HepG2 (cell line): ENCODE measurements around the gene COMP. TPM values are rescaled to one million over a fixed set of nuclear protein-coding genes. Genes with fewer than 3 reads are reported as not detected.

Experiments
- ARNT ChIP-seq: fragments of 450-650 bp; IDR thresholded peaks from 2 replicates; pipeline ENCODE4 v1.6.1; 2017
- DNMT3B ChIP-seq: conservative IDR thresholded peaks from 2 replicates; pipeline ENCODE4 v1.6.1; 2016; ENCODE audit warnings: missing biosample characterization, control low read depth
- FOXC1 ChIP-seq: sonication (generic); formaldehyde crosslinking; IDR thresholded peaks from 2 replicates; pipeline ENCODE4 v1.8.0; 2022; ENCODE audit warnings: mild to moderate bottlenecking, missing genetic modification reagents, borderline replicate concordance
- FOXJ3 ChIP-seq: sonication (generic); formaldehyde crosslinking; IDR thresholded peaks from 2 replicates; pipeline ENCODE4 v1.4.0; 2020; ENCODE audit warnings: missing genetic modification reagents, mild to moderate bottlenecking, borderline replicate concordance
- IRF2 ChIP-seq: IDR thresholded peaks from 2 replicates; pipeline ENCODE4 v1.6.1; 2018; ENCODE audit warnings: missing genetic modification reagents, missing compliant biosample characterization
- PCBP2 ChIP-seq: fragments of 200-400 bp; formaldehyde crosslinking; optimal IDR thresholded peaks from 2 replicates; pipeline ENCODE3; 2018; ENCODE audit warnings: low read length, low read depth; ENCODE audit not compliant: poor library complexity, severe bottlenecking
- SALL2 ChIP-seq: sonication (generic); formaldehyde crosslinking; IDR thresholded peaks from 2 replicates; pipeline ENCODE4 v1.8.1; 2023; ENCODE audit warnings: mild to moderate bottlenecking, missing genetic modification reagents, inconsistent platforms
- SMYD3 ChIP-seq: sonication (generic); formaldehyde crosslinking; IDR thresholded peaks from 2 replicates; pipeline ENCODE4 v1.8.1; 2023; ENCODE audit warnings: mild to moderate bottlenecking, missing genetic modification reagents
- THYN1 ChIP-seq: sonication (generic); formaldehyde crosslinking; IDR thresholded peaks from 2 replicates; pipeline ENCODE4 v1.8.1; 2023; ENCODE audit warnings: low read depth, mild to moderate bottlenecking, moderate library complexity, missing genetic modification reagents, borderline replicate concordance
- ZNF24 ChIP-seq: fragments of 450-650 bp; IDR thresholded peaks from 2 replicates; pipeline ENCODE4 v1.6.1; 2017; ENCODE audit warnings: antibody characterized with exemption, mild to moderate bottlenecking
- ZNF317 ChIP-seq: sonication (generic); formaldehyde crosslinking; IDR thresholded peaks from 2 replicates; pipeline ENCODE4 v1.5.0; 2020; ENCODE audit warnings: mild to moderate bottlenecking, missing genetic modification reagents
- ZNF430 ChIP-seq: sonication (generic); formaldehyde crosslinking; IDR thresholded peaks from 2 replicates; pipeline ENCODE4 v1.9.0; 2021; ENCODE audit warnings: mild to moderate bottlenecking, missing genetic modification reagents
- ZNF678 ChIP-seq: sonication (generic); formaldehyde crosslinking; IDR thresholded peaks from 2 replicates; pipeline ENCODE4 v1.4.0; 2020; ENCODE audit warnings: mild to moderate bottlenecking, missing genetic modification reagents
- ZSCAN30 ChIP-seq: sonication (generic); formaldehyde crosslinking; IDR thresholded peaks from 2 replicates; pipeline ENCODE4 v1.5.0; 2020; ENCODE audit warnings: mild to moderate bottlenecking, missing genetic modification reagents
- polyA plus RNA-seq, 8 experiments: library from polyadenylated mRNA; depleted of rRNA in 3 of 8; stranded (reverse) in 7 of 8; unstranded in 1 of 8; fragments of >200 nt; fragmentation: Illumina TruSeq in 4 of 8; extraction: Trizol in 4 of 8; gene quantifications; 2 replicates each; pipeline versions ENCODE4 v1.2.1 to v1.2.3, GENCODE V29; 2011 to 2016; ENCODE audit warnings: low read depth in 4 of 8, missing spikeins in 1 of 8, mixed read lengths in 1 of 8; ENCODE audit not compliant: insufficient read depth in 1 of 8
- total RNA-seq, 5 experiments: library from RNA; depleted of rRNA; stranded (reverse); fragments of >200 nt; fragmentation: Illumina TruSeq; extraction: Trizol; gene quantifications; 2 replicates each; pipeline ENCODE4 v1.2.3, GENCODE V29; 2016; ENCODE audit warnings: low read depth in 1 of 5
- TF ChIP-seq, protein P1 (sequence below): IDR thresholded peaks from 2 replicates; pipeline ENCODE4 v1.6.1; 2016; ENCODE audit warnings: control low read depth
- TF ChIP-seq, protein P2 (sequence below): sonication (generic); formaldehyde crosslinking; IDR thresholded peaks from 2 replicates; pipeline ENCODE4 v1.5.0; 2020; ENCODE audit warnings: missing genetic modification reagents, mild to moderate bottlenecking, borderline replicate concordance
- TF ChIP-seq, protein P3 (sequence below): sonication (generic); formaldehyde crosslinking; conservative IDR thresholded peaks from 2 replicates; pipeline ENCODE4 v1.4.0; 2020; ENCODE audit warnings: missing genetic modification reagents
- TF ChIP-seq, protein P4 (sequence below): IDR thresholded peaks from 2 replicates; pipeline ENCODE4 v1.6.1; 2016; ENCODE audit warnings: low read depth, missing genetic modification reagents, missing compliant biosample characterization
- TF ChIP-seq, protein P5 (sequence below): IDR thresholded peaks from 2 replicates; pipeline ENCODE4 v1.6.1; 2016; ENCODE audit warnings: missing compliant biosample characterization, missing genetic modification reagents, borderline replicate concordance

The COMP gene
- total and polyA plus RNA-seq, 2 of the 13 experiments (the other 11 are each of a cell fraction or from before 2014, with no cell fraction given), result 0.04 to 0.13 TPM

DNA sequence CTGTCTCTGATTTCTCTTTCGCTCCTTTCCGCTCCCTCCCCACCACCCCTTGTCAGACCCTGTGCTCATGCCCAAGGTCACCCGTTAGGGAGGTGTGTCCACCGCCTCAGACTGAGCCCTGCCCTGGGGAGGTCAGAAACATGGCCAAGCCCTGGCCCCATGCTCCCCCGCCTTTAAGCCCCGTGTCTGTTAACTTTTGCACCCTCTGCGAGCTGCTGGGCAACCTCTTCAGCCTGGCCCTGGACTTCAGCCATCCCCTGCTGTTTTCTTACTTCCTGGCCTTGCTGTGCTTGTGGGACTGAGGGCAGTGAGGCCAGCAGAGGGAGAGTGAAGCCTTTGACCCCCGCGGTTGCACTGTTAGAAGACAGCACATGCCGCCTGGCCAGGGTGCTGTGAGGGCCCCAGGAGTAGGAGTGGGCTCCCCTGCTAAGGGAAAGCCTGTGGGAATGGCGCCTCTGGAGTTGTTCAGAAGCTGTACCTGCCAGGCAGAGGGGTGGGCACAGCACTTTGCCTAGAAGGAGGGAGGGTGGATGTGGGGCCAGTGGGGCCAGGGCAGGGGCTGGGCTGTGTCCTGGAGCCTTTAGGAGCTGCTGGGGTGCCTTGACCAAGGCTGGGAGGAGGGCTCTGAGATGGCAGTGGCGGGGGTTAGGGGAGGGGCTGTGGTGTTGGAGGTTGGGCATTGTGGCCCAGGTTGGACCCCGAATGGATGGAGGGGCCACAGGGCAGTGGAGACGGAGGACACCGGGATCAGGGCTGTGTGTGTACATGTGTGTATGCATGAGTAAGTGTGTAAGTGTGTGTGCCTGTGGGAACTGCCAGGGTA, 48.6 kb upstream of the COMP start (continued):
- TF ChIP-seq, protein P1, sequence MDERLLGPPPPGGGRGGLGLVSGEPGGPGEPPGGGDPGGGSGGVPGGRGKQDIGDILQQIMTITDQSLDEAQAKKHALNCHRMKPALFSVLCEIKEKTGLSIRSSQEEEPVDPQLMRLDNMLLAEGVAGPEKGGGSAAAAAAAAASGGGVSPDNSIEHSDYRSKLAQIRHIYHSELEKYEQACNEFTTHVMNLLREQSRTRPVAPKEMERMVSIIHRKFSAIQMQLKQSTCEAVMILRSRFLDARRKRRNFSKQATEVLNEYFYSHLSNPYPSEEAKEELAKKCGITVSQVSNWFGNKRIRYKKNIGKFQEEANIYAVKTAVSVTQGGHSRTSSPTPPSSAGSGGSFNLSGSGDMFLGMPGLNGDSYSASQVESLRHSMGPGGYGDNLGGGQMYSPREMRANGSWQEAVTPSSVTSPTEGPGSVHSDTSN, result no peak
- TF ChIP-seq, protein P2, sequence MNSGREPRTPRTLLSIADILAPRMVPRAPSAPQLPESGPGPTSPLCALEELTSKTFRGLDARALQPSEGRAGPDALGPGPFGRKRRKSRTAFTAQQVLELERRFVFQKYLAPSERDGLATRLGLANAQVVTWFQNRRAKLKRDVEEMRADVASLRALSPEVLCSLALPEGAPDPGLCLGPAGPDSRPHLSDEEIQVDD, result no peak
- TF ChIP-seq ZSCAN30 (CRISPR knock-in tag) (no peak), FOXC1 (peak; percentile 79), IRF2 (CRISPR knock-in tag) (peak; percentile 89), ZNF24 (no peak), ZNF317 (CRISPR knock-in tag) (0 out of 2 replicates have a peak, but pooled peaks have one; percentile 66), ZNF678 (no peak), SALL2 (CRISPR knock-in tag) (no peak), DNMT3B (CRISPR knock-in tag) (no peak), ZNF430 (CRISPR knock-in tag) (peak; percentile 89; the same call in 1 of the 2 replicates), THYN1 (CRISPR knock-in tag) (no peak), PCBP2 (no peak), FOXJ3 (CRISPR knock-in tag) (no peak; the same call in 1 of the 2 replicates), SMYD3 (CRISPR knock-in tag) (no peak), ARNT (no peak)
- TF ChIP-seq, protein P3, sequence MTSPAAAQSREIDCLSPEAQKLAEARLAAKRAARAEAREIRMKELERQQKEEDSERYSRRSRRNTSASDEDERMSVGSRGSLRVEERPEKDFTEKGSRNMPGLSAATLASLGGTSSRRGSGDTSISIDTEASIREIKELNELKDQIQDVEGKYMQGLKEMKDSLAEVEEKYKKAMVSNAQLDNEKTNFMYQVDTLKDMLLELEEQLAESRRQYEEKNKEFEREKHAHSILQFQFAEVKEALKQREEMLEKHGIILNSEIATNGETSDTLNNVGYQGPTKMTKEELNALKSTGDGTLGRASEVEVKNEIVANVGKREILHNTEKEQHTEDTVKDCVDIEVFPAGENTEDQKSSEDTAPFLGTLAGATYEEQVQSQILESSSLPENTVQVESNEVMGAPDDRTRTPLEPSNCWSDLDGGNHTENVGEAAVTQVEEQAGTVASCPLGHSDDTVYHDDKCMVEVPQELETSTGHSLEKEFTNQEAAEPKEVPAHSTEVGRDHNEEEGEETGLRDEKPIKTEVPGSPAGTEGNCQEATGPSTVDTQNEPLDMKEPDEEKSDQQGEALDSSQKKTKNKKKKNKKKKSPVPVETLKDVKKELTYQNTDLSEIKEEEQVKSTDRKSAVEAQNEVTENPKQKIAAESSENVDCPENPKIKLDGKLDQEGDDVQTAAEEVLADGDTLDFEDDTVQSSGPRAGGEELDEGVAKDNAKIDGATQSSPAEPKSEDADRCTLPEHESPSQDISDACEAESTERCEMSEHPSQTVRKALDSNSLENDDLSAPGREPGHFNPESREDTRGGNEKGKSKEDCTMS (CRISPR knock-in tag), result no peak
- TF ChIP-seq, protein P4, sequence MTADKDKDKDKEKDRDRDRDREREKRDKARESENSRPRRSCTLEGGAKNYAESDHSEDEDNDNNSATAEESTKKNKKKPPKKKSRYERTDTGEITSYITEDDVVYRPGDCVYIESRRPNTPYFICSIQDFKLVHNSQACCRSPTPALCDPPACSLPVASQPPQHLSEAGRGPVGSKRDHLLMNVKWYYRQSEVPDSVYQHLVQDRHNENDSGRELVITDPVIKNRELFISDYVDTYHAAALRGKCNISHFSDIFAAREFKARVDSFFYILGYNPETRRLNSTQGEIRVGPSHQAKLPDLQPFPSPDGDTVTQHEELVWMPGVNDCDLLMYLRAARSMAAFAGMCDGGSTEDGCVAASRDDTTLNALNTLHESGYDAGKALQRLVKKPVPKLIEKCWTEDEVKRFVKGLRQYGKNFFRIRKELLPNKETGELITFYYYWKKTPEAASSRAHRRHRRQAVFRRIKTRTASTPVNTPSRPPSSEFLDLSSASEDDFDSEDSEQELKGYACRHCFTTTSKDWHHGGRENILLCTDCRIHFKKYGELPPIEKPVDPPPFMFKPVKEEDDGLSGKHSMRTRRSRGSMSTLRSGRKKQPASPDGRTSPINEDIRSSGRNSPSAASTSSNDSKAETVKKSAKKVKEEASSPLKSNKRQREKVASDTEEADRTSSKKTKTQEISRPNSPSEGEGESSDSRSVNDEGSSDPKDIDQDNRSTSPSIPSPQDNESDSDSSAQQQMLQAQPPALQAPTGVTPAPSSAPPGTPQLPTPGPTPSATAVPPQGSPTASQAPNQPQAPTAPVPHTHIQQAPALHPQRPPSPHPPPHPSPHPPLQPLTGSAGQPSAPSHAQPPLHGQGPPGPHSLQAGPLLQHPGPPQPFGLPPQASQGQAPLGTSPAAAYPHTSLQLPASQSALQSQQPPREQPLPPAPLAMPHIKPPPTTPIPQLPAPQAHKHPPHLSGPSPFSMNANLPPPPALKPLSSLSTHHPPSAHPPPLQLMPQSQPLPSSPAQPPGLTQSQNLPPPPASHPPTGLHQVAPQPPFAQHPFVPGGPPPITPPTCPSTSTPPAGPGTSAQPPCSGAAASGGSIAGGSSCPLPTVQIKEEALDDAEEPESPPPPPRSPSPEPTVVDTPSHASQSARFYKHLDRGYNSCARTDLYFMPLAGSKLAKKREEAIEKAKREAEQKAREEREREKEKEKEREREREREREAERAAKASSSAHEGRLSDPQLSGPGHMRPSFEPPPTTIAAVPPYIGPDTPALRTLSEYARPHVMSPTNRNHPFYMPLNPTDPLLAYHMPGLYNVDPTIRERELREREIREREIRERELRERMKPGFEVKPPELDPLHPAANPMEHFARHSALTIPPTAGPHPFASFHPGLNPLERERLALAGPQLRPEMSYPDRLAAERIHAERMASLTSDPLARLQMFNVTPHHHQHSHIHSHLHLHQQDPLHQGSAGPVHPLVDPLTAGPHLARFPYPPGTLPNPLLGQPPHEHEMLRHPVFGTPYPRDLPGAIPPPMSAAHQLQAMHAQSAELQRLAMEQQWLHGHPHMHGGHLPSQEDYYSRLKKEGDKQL (CRISPR knock-in tag), result peak; percentile 75
- TF ChIP-seq, protein P5, sequence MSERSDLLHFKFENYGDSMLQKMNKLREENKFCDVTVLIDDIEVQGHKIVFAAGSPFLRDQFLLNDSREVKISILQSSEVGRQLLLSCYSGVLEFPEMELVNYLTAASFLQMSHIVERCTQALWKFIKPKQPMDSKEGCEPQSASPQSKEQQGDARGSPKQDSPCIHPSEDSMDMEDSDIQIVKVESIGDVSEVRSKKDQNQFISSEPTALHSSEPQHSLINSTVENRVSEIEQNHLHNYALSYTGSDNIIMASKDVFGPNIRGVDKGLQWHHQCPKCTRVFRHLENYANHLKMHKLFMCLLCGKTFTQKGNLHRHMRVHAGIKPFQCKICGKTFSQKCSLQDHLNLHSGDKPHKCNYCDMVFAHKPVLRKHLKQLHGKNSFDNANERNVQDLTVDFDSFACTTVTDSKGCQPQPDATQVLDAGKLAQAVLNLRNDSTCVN (CRISPR knock-in tag), result no peak
